GM23248 (cell line): ENCODE data around the gene TLE2. TPM values are rescaled to one million over a fixed set of nuclear protein-coding genes. Genes with fewer than 3 reads are reported as not detected.
"Not testable (repeated sequence)": the region's sequence is repeated elsewhere in the genome, so short reads cannot be mapped to it uniquely, and the experiment has no call there.

Source experiments
- DNase-seq: peaks from one replicate; pipeline ENCODE4 v3.0.0-alpha.2; 2015
- H2AFZ ChIP-seq: fragments of 200-600 bp; sonication (generic); 2 replicates; pipeline ENCODE4 v1.6.1; 2016; ENCODE audit warnings: antibody characterized with exemption
- H3F3A ChIP-seq: fragments of 200-600 bp; sonication (generic); 2 replicates; pipeline ENCODE4 v1.6.1; 2016; ENCODE audit warnings: mild to moderate bottlenecking, antibody characterized with exemption, mixed run types; ENCODE audit not compliant: insufficient read depth
- H3K27ac ChIP-seq: fragments of 200-600 bp; sonication (generic); 2 replicates; pipeline ENCODE4 v1.5.1; 2016; ENCODE audit warnings: mild to moderate bottlenecking
- H3K27me3 ChIP-seq: fragments of 200-600 bp; sonication (generic); replicated peaks from 2 replicates; pipeline ENCODE4 v1.6.1; 2016; ENCODE audit warnings: mild to moderate bottlenecking; ENCODE audit not compliant: insufficient read depth
- H3K36me3 ChIP-seq: fragments of 200-600 bp; sonication (generic); 2 replicates; pipeline ENCODE4 v1.6.1; 2016; ENCODE audit warnings: low read depth, mild to moderate bottlenecking
- H3K4me1 ChIP-seq: fragments of 200-600 bp; sonication (generic); 2 replicates; pipeline ENCODE4 v1.6.1; 2016; ENCODE audit warnings: mild to moderate bottlenecking; ENCODE audit not compliant: insufficient read depth
- H3K4me2 ChIP-seq: fragments of 200-600 bp; sonication (generic); one replicate; pipeline ENCODE4 v1.6.1; 2016; ENCODE audit warnings: mild to moderate bottlenecking; ENCODE audit not compliant: unreplicated experiment
- H3K4me3 ChIP-seq: fragments of 200-600 bp; sonication (generic); 2 replicates; pipeline ENCODE4 v1.5.1; 2016; ENCODE audit warnings: mild to moderate bottlenecking
- H3K79me2 ChIP-seq: fragments of 200-600 bp; sonication (generic); 2 replicates; pipeline ENCODE4 v1.6.1; 2016; ENCODE audit warnings: mild to moderate bottlenecking; ENCODE audit not compliant: insufficient read depth
- H3K9ac ChIP-seq: fragments of 200-600 bp; sonication (generic); 2 replicates; pipeline ENCODE4 v1.6.1; 2016; ENCODE audit warnings: mild to moderate bottlenecking
- H3K9me2 ChIP-seq: fragments of 200-600 bp; sonication (generic); 2 replicates; pipeline ENCODE4 v1.6.1; 2016; ENCODE audit warnings: mixed run types, mild to moderate bottlenecking, moderate library complexity; ENCODE audit not compliant: insufficient read depth
- H3K9me3 ChIP-seq: fragments of 200-600 bp; sonication (generic); one replicate; pipeline ENCODE4 v1.6.1; 2017; ENCODE audit warnings: low read depth
- H4K20me1 ChIP-seq: fragments of 200-600 bp; sonication (generic); 2 replicates; pipeline ENCODE4 v1.6.0; 2016; ENCODE audit not compliant: insufficient read depth
- EZH2 ChIP-seq: fragments of 200-600 bp; sonication (generic); IDR thresholded peaks from 2 replicates; pipeline ENCODE4 v1.6.1; 2018; ENCODE audit warnings: antibody characterized with exemption, mild to moderate bottlenecking; ENCODE audit not compliant: insufficient read depth, poor library complexity, severe bottlenecking
- EZH2phosphoT487 ChIP-seq: fragments of 200-600 bp; sonication (generic); IDR thresholded peaks from 2 replicates; pipeline ENCODE4 v1.6.1; 2018; ENCODE audit warnings: antibody characterized with exemption, moderate library complexity, mild to moderate bottlenecking, low read depth; ENCODE audit not compliant: insufficient read depth
- WGBS, 2 experiments: methylation state at CpG; one replicate each; pipeline ENCODE4 v1.1.6; 2015 to 2017; ENCODE audit warnings: low lambda C conversion rate in 2 of 2, low coverage in 1 of 2; ENCODE audit errors: missing lambda C conversion rate in 2 of 2; 5-methylcytosine and 5-hydroxymethylcytosine counted together
- in situ Hi-C: fragments of 300-500 bp; cut with MboI; formaldehyde crosslinking; loops from 2 replicates; pipeline ENCODE4 v1.15.0; 2020
- polyA plus RNA-seq: library from polyadenylated mRNA; unstranded; fragments of >200 nt; fragmentation: Nextera tagmentation; extraction: Ambion mirVana; gene quantifications from 2 replicates; pipeline ENCODE4 v1.2.1, GENCODE V29; 2016
- total RNA-seq: library from RNA; depleted of rRNA; stranded (reverse); fragments of >200 nt; shearing (Covaris generic); gene quantifications from 2 replicates; pipeline ENCODE4 v1.2.3, GENCODE V29; 2014

TLE2 gene
- total and polyA plus RNA-seq, 2 experiments from 2014 or later: 3.6 to 10.1 TPM

DNA sequence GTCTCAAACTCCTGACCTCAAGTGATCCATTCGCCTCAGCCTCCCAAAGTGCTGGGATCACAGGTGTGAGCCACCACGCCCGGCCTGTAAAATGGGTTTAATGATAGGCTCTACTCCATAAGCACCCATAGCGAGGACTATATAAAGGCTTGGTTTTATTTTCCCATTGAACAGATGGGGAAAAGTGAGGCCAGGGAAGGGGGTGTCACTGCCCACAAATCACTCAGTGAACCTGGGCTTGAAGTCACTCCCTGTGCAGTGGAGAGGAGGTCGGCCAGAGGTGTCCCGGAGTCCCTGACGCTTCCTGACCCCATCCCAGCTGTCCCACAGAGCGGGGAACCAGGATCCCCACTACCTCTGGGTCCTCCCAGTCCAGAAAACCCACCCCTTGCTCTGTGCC is 14.9 kb downstream of the TLE2 start:
- in situ Hi-C loops: no loop called here

GRCh38 chr19:3013263-3013725 is 15.8 kb downstream of the TLE2 start:
- H3K4me1 ChIP-seq: no peaks in the 10 kb centered on the region
- no peak overlapping the region for H3K4me3 ChIP-seq
- H3K79me2 ChIP-seq: no peaks in the 10 kb centered on the region
- H3K36me3 ChIP-seq: no peaks in the 10 kb centered on the region
- no peaks in the 10 kb centered on the region for H3F3A ChIP-seq
- H3K9ac ChIP-seq: no peak overlapping the region
- in situ Hi-C loops: no loop called here
- H3K27ac ChIP-seq: no peak overlapping the region
- H2AFZ ChIP-seq: no peak overlapping the region
- H3K4me2 ChIP-seq: no peak overlapping the region
- H4K20me1 ChIP-seq: no peaks in the 10 kb centered on the region
- no peaks in the 10 kb centered on the region for H3K9me2 ChIP-seq
- no peaks in the 10 kb centered on the region for H3K27me3 ChIP-seq
- DNase-seq: no peak
- H3K9me3 ChIP-seq: no peaks in the 10 kb centered on the region
- 85 to 86% methylated on average over 7 of the region's 7 CpGs for WGBS, 2 experiments
- no peak for TF ChIP-seq EZH2phosphoT487
- no peak for TF ChIP-seq EZH2

More for the DNA sequence above, 14.9 kb downstream of the TLE2 start:
- no peaks in the 10 kb centered on the region for H3K79me2 ChIP-seq
- H4K20me1 ChIP-seq: no peaks in the 10 kb centered on the region
- H3K4me2 ChIP-seq: no peak overlapping the region
- no peaks in the 10 kb centered on the region for H3K4me1 ChIP-seq
- H3F3A ChIP-seq: no peaks in the 10 kb centered on the region
- H3K27me3 ChIP-seq: no peaks in the 10 kb centered on the region
- 96 to 98% methylated on average over 8 of the region's 8 CpGs for WGBS, 2 experiments
- no peaks in the 10 kb centered on the region for H3K9me2 ChIP-seq
- H2AFZ ChIP-seq: no peak overlapping the region
- DNase-seq: no peak
- H3K4me3 ChIP-seq: no peak overlapping the region
- H3K36me3 ChIP-seq: no peaks in the 10 kb centered on the region
- no peak for TF ChIP-seq EZH2
- TF ChIP-seq EZH2phosphoT487: no peak
- no peak overlapping the region for H3K9ac ChIP-seq
- H3K9me3 ChIP-seq: no peaks in the 10 kb centered on the region
- no peak overlapping the region for H3K27ac ChIP-seq

- in situ Hi-C loops: no loop called here
- Histone ChIP-seq H3K36me3 (no peaks in the 10 kb centered on the region), H3K4me2 (no peak overlapping the region), H3K9me3 (no peaks in the 10 kb centered on the region), H3K79me2 (no peaks in the 10 kb centered on the region), H3K27me3 (no peaks in the 10 kb centered on the region), H3K4me3 (no peak overlapping the region), H3K4me1 (no peaks in the 10 kb centered on the region), H3K9ac (no peak overlapping the region), H3K27ac (no peak overlapping the region), H2AFZ (no peak overlapping the region), H3F3A (no peaks in the 10 kb centered on the region), H3K9me2 (no peaks in the 10 kb centered on the region), H4K20me1 (no peaks in the 10 kb centered on the region)
- TF ChIP-seq EZH2phosphoT487: no peak
- TF ChIP-seq EZH2: no peak
- 82 to 83% methylated on average over 16 of the region's 16 CpGs for WGBS, 2 experiments
- DNase-seq: no peak
Measured at GRCh38 chr19:3012621-3013262, 16.3 kb downstream of the TLE2 start.

- H3K9me2 ChIP-seq, H3K27me3 ChIP-seq, H3K4me3 ChIP-seq, H3K4me1 ChIP-seq, H3K27ac ChIP-seq, in situ Hi-C loops, H3K9me3 ChIP-seq, H3K36me3 ChIP-seq, H3F3A ChIP-seq, H3K9ac ChIP-seq, H3K79me2 ChIP-seq, DNase-seq, H4K20me1 ChIP-seq, H3K4me2 ChIP-seq, H2AFZ ChIP-seq: not testable (repeated sequence)
- 84% methylated on average over 13 of the region's 13 CpGs for WGBS, 2 experiments
Measured at GRCh38 chr19:3012059-3012458, 17.0 kb downstream of the TLE2 start.

- Histone ChIP-seq H3K4me2 (no peak overlapping the region), H3F3A (no peaks in the 10 kb centered on the region), H3K9me3 (no peaks in the 10 kb centered on the region), H2AFZ (no peak overlapping the region), H4K20me1 (no peaks in the 10 kb centered on the region), H3K9ac (no peak overlapping the region), H3K27me3 (no peaks in the 10 kb centered on the region), H3K36me3 (no peaks in the 10 kb centered on the region), H3K4me1 (no peaks in the 10 kb centered on the region), H3K27ac (no peak overlapping the region), H3K4me3 (no peak overlapping the region), H3K79me2 (no peaks in the 10 kb centered on the region), H3K9me2 (no peaks in the 10 kb centered on the region)
- DNase-seq: no peak
- in situ Hi-C loops: no loop called here
- TF ChIP-seq EZH2: no peak
- 87 to 91% methylated on average over 13 of the region's 13 CpGs for WGBS, 2 experiments
Measured at GRCh38 chr19:3010871-3011270, 18.2 kb downstream of the TLE2 start.
